ENCODE results near the gene WIPI1.

GRCh38 chr17:68461122-68461539 lies 3.8 kb upstream of the WIPI1 start:
- no peak for TF ChIP-seq CTCF (conservative IDR thresholded peaks at IDR 0.05; ENCODE audit: low read depth, low read length)
- no peak for TF ChIP-seq EZH2phosphoT487 (IDR thresholded peaks at IDR 0.05; ENCODE audit: borderline replicate concordance, low read length)

Data from PC-3 (cell line).